H9 (cell line): ENCODE measurements around the gene MAP2K7. TPM values are rescaled to one million over a fixed set of nuclear protein-coding genes. Genes with fewer than 3 reads are reported as not detected.

Source experiments
- DNase-seq: peaks from one replicate; pipeline ENCODE4 v3.0.0-alpha.2; 2017
- H2AFZ ChIP-seq: one replicate; pipeline ENCODE4 v1.6.1; 2013; ENCODE audit warnings: mild to moderate bottlenecking, low read length, control low read depth, moderate library complexity
- H2AK5ac ChIP-seq: 2 replicates; pipeline ENCODE4 v1.6.1; 2013; ENCODE audit warnings: low read length, control low read depth, mixed read lengths; ENCODE audit not compliant: insufficient read length
- H2BK120ac ChIP-seq: one replicate; pipeline ENCODE4 v1.6.1; 2013; ENCODE audit warnings: low read depth, mild to moderate bottlenecking, low read length, control low read depth, inconsistent platforms; ENCODE audit not compliant: poor library complexity, severe bottlenecking
- H2BK12ac ChIP-seq: 2 replicates; pipeline ENCODE4 v1.6.1; 2013; ENCODE audit warnings: low read length, control low read depth, mixed read lengths, low read depth; ENCODE audit not compliant: insufficient read length
- H2BK15ac ChIP-seq: 2 replicates; pipeline ENCODE4 v1.6.1; 2013; ENCODE audit warnings: low read depth, low read length, control low read depth
- H2BK20ac ChIP-seq: one replicate; pipeline ENCODE4 v1.6.1; 2013; ENCODE audit warnings: low read depth, mild to moderate bottlenecking, low read length, control low read depth, inconsistent platforms; ENCODE audit not compliant: poor library complexity, severe bottlenecking
- H2BK5ac ChIP-seq: 2 replicates; pipeline ENCODE4 v1.6.1; 2013; ENCODE audit warnings: low read length, control low read depth, mixed read lengths; ENCODE audit not compliant: insufficient read length
- H3K14ac ChIP-seq: 2 replicates; pipeline ENCODE4 v1.6.1; 2013; ENCODE audit warnings: low read length, control low read depth; ENCODE audit not compliant: insufficient read depth
- H3K18ac ChIP-seq: 2 replicates; pipeline ENCODE4 v1.6.1; 2013; ENCODE audit warnings: low read depth, mild to moderate bottlenecking, mixed read lengths, low read length, control low read depth; ENCODE audit not compliant: insufficient read length
- H3K23ac ChIP-seq: 2 replicates; pipeline ENCODE4 v1.6.1; 2013; ENCODE audit warnings: low read length, control low read depth, mixed read lengths, low read depth; ENCODE audit not compliant: insufficient read length
- H3K23me2 ChIP-seq: 2 replicates; pipeline ENCODE4 v1.6.1; 2013; ENCODE audit warnings: low read depth, mild to moderate bottlenecking, mixed read lengths, low read length, control low read depth; ENCODE audit not compliant: insufficient read length, poor library complexity, severe bottlenecking
- H3K27ac ChIP-seq: 2 replicates; pipeline ENCODE4 v1.5.1; 2013; ENCODE audit warnings: low read length, control low read depth, mixed read lengths, low read depth; ENCODE audit not compliant: insufficient read length
- H3K27me3 ChIP-seq: 2 replicates; pipeline ENCODE4 v1.6.1; 2013; ENCODE audit warnings: low read length, control low read depth, inconsistent platforms; ENCODE audit not compliant: insufficient read depth
- H3K4ac ChIP-seq: 2 replicates; pipeline ENCODE4 v1.6.1; 2013; ENCODE audit warnings: low read depth, mild to moderate bottlenecking, control low read depth, inconsistent platforms, low read length, moderate library complexity
- H3K4me1 ChIP-seq: 2 replicates; pipeline ENCODE4 v1.6.1; 2013; ENCODE audit warnings: low read length, control low read depth, inconsistent platforms; ENCODE audit not compliant: insufficient read depth
- H3K4me2 ChIP-seq: 2 replicates; pipeline ENCODE4 v1.6.1; 2013; ENCODE audit warnings: low read length, control low read depth, mixed read lengths; ENCODE audit not compliant: insufficient read length, insufficient read depth
- H3K56ac ChIP-seq: 2 replicates; pipeline ENCODE4 v1.6.1; 2013; ENCODE audit warnings: low read depth, mild to moderate bottlenecking, mixed read lengths, low read length, control low read depth; ENCODE audit not compliant: insufficient read length
- H3K79me1 ChIP-seq: 2 replicates; pipeline ENCODE4 v1.6.1; 2013; ENCODE audit warnings: low read depth, mild to moderate bottlenecking, moderate library complexity, low read length, control low read depth, inconsistent platforms; ENCODE audit not compliant: insufficient read depth, poor library complexity, severe bottlenecking
- H3K79me2 ChIP-seq: 2 replicates; pipeline ENCODE4 v1.6.1; 2013; ENCODE audit warnings: low read length, control low read depth, inconsistent platforms; ENCODE audit not compliant: insufficient read depth
- H3K9ac ChIP-seq: 2 replicates; pipeline ENCODE4 v1.6.1; 2013; ENCODE audit warnings: low read length, control low read depth, mixed read lengths; ENCODE audit not compliant: insufficient read length; ENCODE audit errors: extremely low read depth
- H3K9me3 ChIP-seq: one replicate; pipeline ENCODE4 v1.6.1; 2013; ENCODE audit warnings: low read depth, low read length, inconsistent platforms; ENCODE audit not compliant: control insufficient read depth
- H3T11ph ChIP-seq: one replicate; pipeline ENCODE4 v1.6.1; 2013; ENCODE audit warnings: mild to moderate bottlenecking, low read length, control low read depth, inconsistent platforms
- H4K20me1 ChIP-seq: one replicate; pipeline ENCODE4 v1.6.1; 2013; ENCODE audit not compliant: control insufficient read depth, insufficient read length, insufficient read depth
- H4K5ac ChIP-seq: 2 replicates; pipeline ENCODE4 v1.6.1; 2013; ENCODE audit warnings: low read depth, mild to moderate bottlenecking, mixed read lengths, low read length, control low read depth; ENCODE audit not compliant: insufficient read length
- H4K8ac ChIP-seq: replicated peaks from 2 replicates; pipeline ENCODE4 v1.6.1; 2013; ENCODE audit warnings: low read length, control low read depth, mixed read lengths, low read depth; ENCODE audit not compliant: insufficient read length
- H4K91ac ChIP-seq: 2 replicates; pipeline ENCODE4 v1.6.1; 2013; ENCODE audit warnings: low read depth, mild to moderate bottlenecking, moderate library complexity, mixed read lengths, low read length, control low read depth; ENCODE audit not compliant: insufficient read length
- H3K27ac Mint-ChIP-seq, 3 experiments: 2 replicates in 2 of 3; 3 replicates in 1 of 3; pipeline ENCODE4 v1.8.0; 2020 to 2021; ENCODE audit warnings: mixed read lengths in 3 of 3, mild to moderate bottlenecking in 1 of 3, moderate library complexity in 1 of 3
- H3K27me3 Mint-ChIP-seq: 2 replicates; pipeline ENCODE4 v1.8.0; 2021; ENCODE audit warnings: low read depth, mild to moderate bottlenecking, moderate library complexity, mixed read lengths
- H3K36me3 Mint-ChIP-seq, 3 experiments: 2 replicates in 2 of 3; 3 replicates in 1 of 3; pipeline ENCODE4 v1.8.0; 2020 to 2021; ENCODE audit warnings: low read depth in 3 of 3, mixed read lengths in 3 of 3; ENCODE audit not compliant: insufficient read depth in 1 of 3
- H3K4me1 Mint-ChIP-seq, 2 experiments: 2 replicates each; pipeline ENCODE4 v1.8.0; 2020; ENCODE audit warnings: mixed read lengths in 2 of 2
- H3K4me3 Mint-ChIP-seq, 2 experiments: 2 replicates in 1 of 2; 3 replicates in 1 of 2; pipeline ENCODE4 v1.8.0; 2020 to 2021; ENCODE audit warnings: mild to moderate bottlenecking in 2 of 2, mixed read lengths in 2 of 2, moderate library complexity in 1 of 2
- H3K9me3 Mint-ChIP-seq, 2 experiments: 2 replicates in 1 of 2; 3 replicates in 1 of 2; pipeline ENCODE4 v1.8.0; 2020; ENCODE audit warnings: mild to moderate bottlenecking in 2 of 2, mixed read lengths in 2 of 2, moderate library complexity in 1 of 2
- WGBS: extraction: QIAGEN DNeasy Blood & Tissue Kit; methylation state at CpG from one replicate; pipeline ENCODE4 v1.1.7; 2013; ENCODE audit warnings: missing lambda C conversion rate, low lambda C conversion rate, mixed read lengths; ENCODE audit not compliant: insufficient read length; ENCODE audit errors: extremely low coverage; 5-methylcytosine and 5-hydroxymethylcytosine counted together
- total RNA-seq: library from RNA; stranded (reverse); gene quantifications from 2 replicates; pipeline ENCODE4 v1.2.1, GENCODE V29; 2021
- TF ChIP-seq, protein P1 (sequence below): fragments of 200-600 bp; sonication (generic); conservative IDR thresholded peaks from 3 replicates; pipeline ENCODE4 v1.8.0; 2021; ENCODE audit warnings: antibody characterized with exemption, mild to moderate bottlenecking

Gene MAP2K7
- total RNA-seq, 1 experiment from 2014 or later, result 48.1 TPM

DNA sequence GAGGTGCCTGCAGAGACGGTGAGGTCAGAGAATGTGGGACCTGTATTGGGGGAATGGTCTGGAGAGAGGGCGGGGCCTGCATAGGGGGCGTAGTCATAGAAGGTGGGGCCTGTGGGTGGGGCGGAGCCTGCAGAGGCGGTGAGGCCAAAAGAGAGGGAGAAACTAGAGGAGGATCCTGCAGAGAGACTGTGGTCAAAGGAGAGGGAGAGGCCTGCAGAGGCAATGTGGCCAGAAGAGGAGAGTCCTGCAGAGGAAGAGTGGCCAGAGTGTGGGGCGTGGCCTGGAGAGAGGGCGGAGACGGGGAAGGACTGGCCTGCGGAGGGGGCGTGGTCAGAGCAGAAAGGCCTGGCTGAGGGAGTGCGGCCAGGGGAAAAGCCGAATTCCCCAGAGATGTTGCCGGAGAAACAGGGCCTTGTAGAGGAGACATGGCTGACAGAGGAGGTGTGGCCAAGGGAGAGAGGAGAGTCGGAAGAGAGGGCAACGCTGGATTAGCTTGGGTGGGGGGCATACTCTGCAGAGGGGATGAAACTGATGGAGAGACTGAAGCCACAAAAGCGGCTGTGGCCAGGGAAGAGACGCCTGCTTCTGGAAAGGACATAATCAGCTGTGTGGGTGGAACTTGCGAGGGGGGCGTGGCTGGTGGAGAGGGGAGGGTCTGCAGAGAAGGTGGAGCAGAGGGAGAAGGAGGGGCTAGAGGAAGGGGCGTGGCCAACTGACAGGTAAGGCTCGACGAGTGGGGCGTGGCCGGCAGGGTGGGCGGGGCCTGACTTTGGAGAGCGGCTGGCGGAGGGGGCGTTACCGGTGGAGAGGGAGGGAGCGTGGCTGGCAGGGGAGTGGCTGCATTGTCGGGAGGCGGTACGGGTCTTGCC is 32.0 kb upstream of the MAP2K7 start:
- Histone ChIP-seq H4K8ac (no peak overlapping the region), H3K23me2 (peaks cover 22% of the 10 kb centered on the region), H2BK15ac (no peak overlapping the region), H3K23ac (no peak overlapping the region), H2BK120ac (no peak overlapping the region), H3K56ac (no peak overlapping the region), H3T11ph (no peak overlapping the region), H4K91ac (no peak overlapping the region), H3K4me2 (peak overlapping the region; percentile 24), H2AK5ac (no peak overlapping the region), H2AFZ (no peak overlapping the region), H2BK5ac (no peak overlapping the region), H2BK20ac (no peak overlapping the region), H4K20me1 (peaks cover 2% of the 10 kb centered on the region), H3K14ac (no peak overlapping the region), H3K27me3 (peaks cover 1% of the 10 kb centered on the region; the same call in 1 of the 2 replicates), H3K27ac (no peak overlapping the region), H3K79me1 (no peaks in the 10 kb centered on the region), H3K9me3 (no peaks in the 10 kb centered on the region), H2BK12ac (no peak overlapping the region), H3K9ac (no peak overlapping the region), H3K4ac (no peak overlapping the region), H3K18ac (no peak overlapping the region), H3K79me2 (no peaks in the 10 kb centered on the region), H4K5ac (no peak overlapping the region), H3K4me1 (no peaks in the 10 kb centered on the region; the same call in 1 of the 2 replicates)
- Mint-ChIP-seq H3K4me3 (peak overlapping the region; percentile 42 to 73), H3K36me3 (peaks cover 0 to 6% (median 5%) of the 10 kb centered on the region in 3 experiments; a peak in 4 of 7 replicates), H3K4me1 (peaks cover 17 to 35% of the 10 kb centered on the region in 2 experiments), H3K9me3 (no peaks in the 10 kb centered on the region), H3K27ac (peak overlapping the region; percentile 83 to 99 (median 98)), H3K27me3 (peaks cover 21% of the 10 kb centered on the region)
- TF ChIP-seq, protein P1, sequence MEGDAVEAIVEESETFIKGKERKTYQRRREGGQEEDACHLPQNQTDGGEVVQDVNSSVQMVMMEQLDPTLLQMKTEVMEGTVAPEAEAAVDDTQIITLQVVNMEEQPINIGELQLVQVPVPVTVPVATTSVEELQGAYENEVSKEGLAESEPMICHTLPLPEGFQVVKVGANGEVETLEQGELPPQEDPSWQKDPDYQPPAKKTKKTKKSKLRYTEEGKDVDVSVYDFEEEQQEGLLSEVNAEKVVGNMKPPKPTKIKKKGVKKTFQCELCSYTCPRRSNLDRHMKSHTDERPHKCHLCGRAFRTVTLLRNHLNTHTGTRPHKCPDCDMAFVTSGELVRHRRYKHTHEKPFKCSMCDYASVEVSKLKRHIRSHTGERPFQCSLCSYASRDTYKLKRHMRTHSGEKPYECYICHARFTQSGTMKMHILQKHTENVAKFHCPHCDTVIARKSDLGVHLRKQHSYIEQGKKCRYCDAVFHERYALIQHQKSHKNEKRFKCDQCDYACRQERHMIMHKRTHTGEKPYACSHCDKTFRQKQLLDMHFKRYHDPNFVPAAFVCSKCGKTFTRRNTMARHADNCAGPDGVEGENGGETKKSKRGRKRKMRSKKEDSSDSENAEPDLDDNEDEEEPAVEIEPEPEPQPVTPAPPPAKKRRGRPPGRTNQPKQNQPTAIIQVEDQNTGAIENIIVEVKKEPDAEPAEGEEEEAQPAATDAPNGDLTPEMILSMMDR, result no peak
- DNase-seq, result peak; percentile 99
- WGBS, result no CpG with 5 or more reads among the region's 33 CpGs
